H1 (cell line): ENCODE results near the gene GNAI1. TPM values are rescaled to one million over a fixed set of nuclear protein-coding genes. Genes with fewer than 3 reads are reported as not detected.

ENCODE experiments used
- CTCF ChIA-PET: fragments of 300-600 bp; sonication (Branson Sonifier 250); formaldehyde crosslinking; loops from one replicate; lab custom pipeline; 2021; ENCODE audit not compliant: partially characterized antibody; lab: Charles Lee
- POLR2A ChIA-PET: fragments of 300-600 bp; sonication (Branson Sonifier 250); formaldehyde crosslinking; loops from one replicate; lab custom pipeline; 2021; ENCODE audit warnings: inconsistent platforms; ENCODE audit not compliant: partially characterized antibody; lab: Charles Lee
- DNase-seq, 2 experiments: peaks; one replicate each; pipeline versions ENCODE4 v3.0.0 to v3.0.0-alpha.2; 2010 to 2022; ENCODE audit warnings: low spot score in 2 of 2, low read depth in 1 of 2, mixed read lengths in 1 of 2
- FAIRE-seq: peaks from 2 replicates; lab custom pipeline; 2011; peaks lifted over from hg19 to GRCh38; lab: Jason Lieb, UNC
- H2AFZ ChIP-seq: 2 replicates; pipeline ENCODE4 v1.8.1; 2012; ENCODE audit warnings: low read length, inconsistent platforms
- H2AK5ac ChIP-seq: 2 replicates; pipeline ENCODE4 v1.6.1; 2013; ENCODE audit warnings: low read depth, low read length
- H2BK120ac ChIP-seq: replicated peaks from 2 replicates; pipeline ENCODE3; 2013; ENCODE audit warnings: low read depth, low read length, inconsistent platforms
- H2BK12ac ChIP-seq: 2 replicates; pipeline ENCODE4 v1.6.1; 2013; ENCODE audit warnings: low read depth, low read length
- H2BK15ac ChIP-seq: 2 replicates; pipeline ENCODE4 v1.6.1; 2013; ENCODE audit warnings: low read length
- H2BK20ac ChIP-seq: 2 replicates; pipeline ENCODE4 v1.6.1; 2013; ENCODE audit warnings: low read length
- H2BK5ac ChIP-seq: 2 replicates; pipeline ENCODE4 v1.6.1; 2013; ENCODE audit warnings: low read depth, low read length
- H3K14ac ChIP-seq: 2 replicates; pipeline ENCODE4 v1.6.1; 2013; ENCODE audit warnings: inconsistent platforms; ENCODE audit not compliant: insufficient read length
- H3K18ac ChIP-seq: 2 replicates; pipeline ENCODE4 v1.6.1; 2013; ENCODE audit warnings: low read length; ENCODE audit errors: extremely low read depth
- H3K23ac ChIP-seq: 2 replicates; pipeline ENCODE4 v1.6.1; 2013; ENCODE audit warnings: inconsistent platforms; ENCODE audit not compliant: insufficient read length
- H3K23me2 ChIP-seq: 2 replicates; pipeline ENCODE4 v1.6.1; 2013; ENCODE audit warnings: low read depth, low read length
- H3K27ac ChIP-seq: 2 replicates; pipeline ENCODE4 v1.6.1; 2011; ENCODE audit warnings: low read depth, low read length, inconsistent platforms
- H3K27me3 ChIP-seq, 4 experiments: replicated peaks in 1 of 4; 1 replicate in 1 of 4; 2 replicates in 3 of 4; pipeline versions ENCODE4 v1.6.1 to v1.8.1; 2011 to 2013; ENCODE audit warnings: low read length in 3 of 4, mild to moderate bottlenecking in 3 of 4, inconsistent platforms in 2 of 4, mixed read lengths in 2 of 4, moderate library complexity in 1 of 4; ENCODE audit not compliant: control insufficient read depth in 3 of 4, insufficient read depth in 3 of 4; ENCODE audit errors: extremely low read depth in 1 of 4
- H3K36me3 ChIP-seq, 4 experiments: 2 replicates each; pipeline versions ENCODE4 v1.6.1 to v1.8.1; 2011 to 2013; ENCODE audit warnings: mild to moderate bottlenecking in 4 of 4, low read length in 3 of 4, moderate library complexity in 2 of 4, control low read depth in 1 of 4, inconsistent platforms in 1 of 4; ENCODE audit not compliant: insufficient read depth in 4 of 4, control insufficient read depth in 2 of 4
- H3K4ac ChIP-seq: replicated peaks from 2 replicates; pipeline ENCODE3; 2013; ENCODE audit warnings: low read length, low read depth, mixed read lengths, inconsistent platforms; ENCODE audit not compliant: insufficient read length
- H3K4me1 ChIP-seq, 4 experiments: replicated peaks in 1 of 4; 1 replicate in 1 of 4; 2 replicates in 3 of 4; pipeline versions ENCODE4 v1.6.1 to v1.8.1; 2011 to 2013; ENCODE audit warnings: low read length in 3 of 4, inconsistent platforms in 2 of 4, mixed read lengths in 1 of 4; ENCODE audit not compliant: insufficient read depth in 4 of 4, control insufficient read depth in 3 of 4
- H3K4me2 ChIP-seq, 2 experiments: 2 replicates each; pipeline versions ENCODE4 v1.6.1 to v1.8.1; 2011 to 2013; ENCODE audit warnings: low read depth in 2 of 2, low read length in 2 of 2, control low read depth in 1 of 2, inconsistent platforms in 1 of 2, mild to moderate bottlenecking in 1 of 2; ENCODE audit not compliant: insufficient read depth in 1 of 2
- H3K4me3 ChIP-seq, 4 experiments: fragments of 200-600, 300-600 bp in 1 of 4; sonication (generic), shearing (Covaris generic), sonication (Bioruptor Twin) in 1 of 4; 2 replicates each; pipeline versions ENCODE4 v1.5.1 to v1.8.1; 2011 to 2016; ENCODE audit warnings: low read length in 4 of 4, low read depth in 3 of 4, control low read depth in 2 of 4, inconsistent platforms in 2 of 4, mild to moderate bottlenecking in 2 of 4, mixed read lengths in 1 of 4, moderate library complexity in 1 of 4; ENCODE audit not compliant: insufficient read depth in 2 of 4; ENCODE audit errors: extremely low read depth in 1 of 4
- H3K56ac ChIP-seq: replicated peaks from 2 replicates; pipeline ENCODE3; 2013; ENCODE audit warnings: low read depth, mild to moderate bottlenecking, mixed read lengths, low read length, inconsistent platforms; ENCODE audit not compliant: insufficient read length
- H3K79me1 ChIP-seq: 2 replicates; pipeline ENCODE4 v1.6.1; 2013; ENCODE audit warnings: low read depth, low read length, control low read depth
- H3K79me2 ChIP-seq, 2 experiments: 2 replicates each; pipeline versions ENCODE4 v1.6.1 to v1.8.1; 2012 to 2013; ENCODE audit warnings: low read length in 2 of 2, mild to moderate bottlenecking in 2 of 2, inconsistent platforms in 1 of 2; ENCODE audit not compliant: insufficient read depth in 2 of 2, control insufficient read depth in 1 of 2
- H3K9ac ChIP-seq, 4 experiments: replicated peaks in 1 of 4; 1 replicate in 1 of 4; 2 replicates in 3 of 4; pipeline versions ENCODE4 v1.6.1 to v1.8.1; 2011 to 2013; ENCODE audit warnings: low read depth in 3 of 4, low read length in 3 of 4, control low read depth in 2 of 4, mild to moderate bottlenecking in 2 of 4, moderate library complexity in 2 of 4, inconsistent platforms in 1 of 4; ENCODE audit errors: extremely low read depth in 1 of 4
- H3K9me3 ChIP-seq, 2 experiments: 2 replicates each; pipeline versions ENCODE4 v1.6.1 to v1.8.1; 2012 to 2013; ENCODE audit warnings: mild to moderate bottlenecking in 2 of 2, moderate library complexity in 2 of 2, control low read depth in 1 of 2, inconsistent platforms in 1 of 2, low read depth in 1 of 2, low read length in 1 of 2, mixed read lengths in 1 of 2; ENCODE audit not compliant: insufficient read depth in 2 of 2
- H4K20me1 ChIP-seq, 2 experiments: replicated peaks in 1 of 2; 2 replicates each; pipeline versions ENCODE3 to v1.8.1; 2011 to 2013; ENCODE audit warnings: inconsistent platforms in 2 of 2, low read length in 2 of 2, mild to moderate bottlenecking in 1 of 2; ENCODE audit not compliant: insufficient read depth in 2 of 2, control insufficient read depth in 1 of 2
- H4K5ac ChIP-seq: 2 replicates; pipeline ENCODE4 v1.6.1; 2013; ENCODE audit warnings: low read length, low read depth, mixed read lengths, inconsistent platforms; ENCODE audit not compliant: insufficient read length
- H4K8ac ChIP-seq: 2 replicates; pipeline ENCODE4 v1.8.0; 2013; ENCODE audit warnings: mild to moderate bottlenecking, moderate library complexity, low read length, inconsistent platforms; ENCODE audit not compliant: insufficient read depth; ENCODE audit errors: extremely low read depth
- H4K91ac ChIP-seq: replicated peaks from 2 replicates; pipeline ENCODE3; 2013; ENCODE audit warnings: low read length, mixed read lengths, inconsistent platforms; ENCODE audit not compliant: insufficient read length
- CBX8 ChIP-seq: fragments of 300-800, 300-1000 bp; sonication (generic); IDR thresholded peaks from 2 replicates; pipeline ENCODE4 v1.7.1; 2016; ENCODE audit warnings: low read depth, low read length, borderline replicate concordance
- CTCF ChIP-seq, 3 experiments: IDR thresholded peaks; 1 replicate in 2 of 3; 2 replicates in 1 of 3; pipeline versions ENCODE4 v1.5.1 to v1.6.1; 2011; ENCODE audit warnings: low read length in 3 of 3, mild to moderate bottlenecking in 3 of 3, inconsistent platforms in 2 of 3, low read depth in 1 of 3, moderate library complexity in 1 of 3; ENCODE audit not compliant: insufficient read depth in 1 of 3; ENCODE audit errors: control extremely low read depth in 1 of 3
- RAD21 ChIP-seq, 2 experiments: IDR thresholded peaks in 1 of 2; conservative IDR thresholded peaks in 1 of 2; 2 replicates each; pipeline ENCODE4 v1.6.1; 2011; ENCODE audit warnings: low read depth in 2 of 2, low read length in 2 of 2, improper control_type of control experiment in 1 of 2, inconsistent platforms in 1 of 2, mild to moderate bottlenecking in 1 of 2, moderate library complexity in 1 of 2
- SIX5 ChIP-seq: IDR thresholded peaks from 2 replicates; pipeline ENCODE4 v1.6.1; 2011; ENCODE audit warnings: mild to moderate bottlenecking, low read depth, low read length
- WGBS, 2 experiments: shearing (Covaris generic) in 1 of 2; methylation state at CpG; one replicate each; pipeline versions ENCODE4 v1.1.6 to v1.1.7; 2013 to 2015; ENCODE audit warnings: low lambda C conversion rate in 2 of 2, mixed read lengths in 2 of 2, inconsistent platforms in 1 of 2, low coverage in 1 of 2, missing lambda C conversion rate in 1 of 2; ENCODE audit not compliant: insufficient replicate concordance in 2 of 2, insufficient coverage in 1 of 2, insufficient read length in 1 of 2; ENCODE audit errors: extremely low coverage in 1 of 2, missing lambda C conversion rate in 1 of 2; 5-methylcytosine and 5-hydroxymethylcytosine counted together
- polyA plus RNA-seq, 7 experiments: library from polyadenylated mRNA; depleted of rRNA in 3 of 7; stranded (reverse) in 5 of 7; unstranded in 2 of 7; fragments of >200 nt in 5 of 7; fragments of 200-250 nt in 2 of 7; gene quantifications; 1 replicate in 5 of 7; 2 replicates in 1 of 7; 4 replicates in 1 of 7; pipeline versions ENCODE4 v1.2.1 to v1.2.3, GENCODE V29; 2011 to 2013; ENCODE audit warnings: missing spikeins in 2 of 7, mixed read lengths in 2 of 7
- total RNA-seq: library from RNA; stranded (reverse); fragmentation: NEBNext Ultra II Directional; extraction: Animal tissue kit (Norgen Biotek cat#: 25700); gene quantifications from 2 replicates; pipeline ENCODE4 v1.2.1, GENCODE V29; 2021

The GNAI1 gene
- total and polyA plus RNA-seq, 2 of the 8 experiments (the other 6 are each of a cell fraction or from before 2014, with no cell fraction given), result 8.0 to 29.5 TPM

- peak in 1 of 3 experiments; percentile 2; a peak in 2 of 4 replicates for TF ChIP-seq CTCF (IDR thresholded peaks at IDR 0.05; ENCODE audit: control extremely low read depth in 1 of 3, insufficient read depth in 1 of 3, low read depth in 1 of 3, low read length in 3 of 3)
- TF ChIP-seq SIX5, result no peak
- peak; percentile 12 to 32; a peak in 1 of 4 replicates for TF ChIP-seq RAD21 (IDR thresholded peaks at IDR 0.05 in 1 of 2, conservative IDR thresholded peaks at IDR 0.05 in 1 of 2; ENCODE audit: low read depth in 2 of 2, low read length in 2 of 2)
- TF ChIP-seq CBX8, result no peak
- TF ChIP-seq, all 59 proteins: peak for 2
- no peak overlapping the region for H2BK12ac ChIP-seq
Observed at GRCh38 chr7:80095545-80095944, 39.1 kb upstream of the GNAI1 start.

More at GRCh38 chr7:80095545-80095944, 39.1 kb upstream of the GNAI1 start:
- Histone ChIP-seq H3K4me1 (no peaks in the 10 kb centered on the region), H4K8ac (no peak overlapping the region), H3K27me3 (no peaks in the 10 kb centered on the region), H3K9ac (no peak overlapping the region), H3K4me2 (no peak overlapping the region), H3K23me2 (no peaks in the 10 kb centered on the region), H3K27ac (no peak overlapping the region), H3K4me3 (no peak overlapping the region), H4K20me1 (no peaks in the 10 kb centered on the region), H3K9me3 (no peaks in the 10 kb centered on the region), H3K56ac (no peak overlapping the region), H2AFZ (no peak overlapping the region), H2BK15ac (no peak overlapping the region), H3K23ac (no peak overlapping the region), H4K5ac (no peak overlapping the region), H3K18ac (no peak overlapping the region), H2AK5ac (no peak overlapping the region), H3K4ac (no peak overlapping the region), H2BK5ac (no peak overlapping the region), H4K91ac (no peak overlapping the region), H2BK120ac (no peak overlapping the region), H2BK20ac (no peak overlapping the region), H3K36me3 (no peaks in the 10 kb centered on the region), H3K79me2 (no peaks in the 10 kb centered on the region), H3K14ac (no peak overlapping the region), H3K79me1 (no peaks in the 10 kb centered on the region)
- no peak for FAIRE-seq
- CTCF ChIA-PET, result interaction anchor here (0.7 to 3.1 kb wide), 13 partner anchors 11 to 207 kb away, joined by 3 to 17 read pairs (median 4); no protein-coding TSS in a partner anchor
- DNase-seq, result no peak
- POLR2A ChIA-PET, result no interaction called here
- 86% methylated on average over 1 of the region's 1 CpG; no CpG with 5 or more reads in 1 of the 2 experiments for WGBS, 2 experiments
